ENCODE data around the gene TEF. TPM values are rescaled to one million over a fixed set of nuclear protein-coding genes. Genes with fewer than 3 reads are reported as not detected.

The TEF gene
- polyA plus RNA-seq, 1 donor (not counting 4 experiments of a cell fraction or from before 2014, with no cell fraction given) = 12.4 TPM

GRCh38 chr22:41343717-41344116 is 38.0 kb upstream of the TEF start:
- no peaks in the 10 kb centered on the region for H3K27me3 ChIP-seq (ENCODE audit: control insufficient read depth, extremely low read depth, insufficient read depth, low read length)
- no peaks in the 10 kb centered on the region for H3K4me1 ChIP-seq (ENCODE audit: control insufficient read depth, extremely low read depth, insufficient read depth, low read length)
- H3K4me2 ChIP-seq (ENCODE audit: control insufficient read depth, extremely low read depth, insufficient read depth, low read depth, low read length) = no peak overlapping the region
- FAIRE-seq (no peak), DNase-seq (ENCODE audit: low read depth, low spot score) (no peak)
- H3K36me3 ChIP-seq (ENCODE audit: control insufficient read depth in 2 of 2, extremely low read depth in 1 of 2, insufficient read depth in 2 of 2, low read length in 2 of 2) = peaks cover 39 to 60% of the 10 kb centered on the region in 2 experiments
- dilution Hi-C loops (cut with MboI; ENCODE audit: extremely low pct_ligation_motif_present, low sequenced_read_pairs) = no loop called here
- H3K4me3 ChIP-seq (ENCODE audit: control insufficient read depth in 2 of 3, extremely low read depth in 1 of 3, insufficient read depth in 2 of 3, low read depth in 1 of 3, low read length in 3 of 3) = no peak overlapping the region
- H3K9me1 ChIP-seq (ENCODE audit: control insufficient read depth, extremely low read depth, insufficient read depth, low read length) = no peaks in the 10 kb centered on the region
- TF ChIP-seq EZH2 (IDR thresholded peaks at IDR 0.05; ENCODE audit: low read length) = no peak
- TF ChIP-seq CTCF (optimal IDR thresholded peaks at IDR 0.05 in 1 of 3, IDR thresholded peaks at IDR 0.05 in 1 of 3, conservative IDR thresholded peaks at IDR 0.05 in 1 of 3; ENCODE audit: extremely low read depth in 1 of 3, insufficient read depth in 2 of 3, low read length in 3 of 3) = no peak
- H3K27ac ChIP-seq (ENCODE audit: control insufficient read depth, insufficient read depth, low read length) = no peak overlapping the region
- H3K79me2 ChIP-seq (ENCODE audit: control insufficient read depth, insufficient read depth, low read length) = no peaks in the 10 kb centered on the region
- no peak overlapping the region for H3K9ac ChIP-seq (ENCODE audit: control insufficient read depth, extremely low read depth, insufficient read depth, low read length)
- no peaks in the 10 kb centered on the region for H4K20me1 ChIP-seq (ENCODE audit: control insufficient read depth, extremely low read depth, insufficient read depth, low read length)
- no peaks in the 10 kb centered on the region for H3K9me3 ChIP-seq (ENCODE audit: control insufficient read depth, low read depth, low read length)
- H2AFZ ChIP-seq (ENCODE audit: control insufficient read depth, low read length) = no peak overlapping the region

GRCh38 chr22:41344189-41344788 is 37.5 kb upstream of the TEF start:
- H3K4me1 ChIP-seq (ENCODE audit: control insufficient read depth, extremely low read depth, insufficient read depth, low read length) = no peaks in the 10 kb centered on the region
- H3K4me3 ChIP-seq (ENCODE audit: control insufficient read depth in 2 of 3, extremely low read depth in 1 of 3, insufficient read depth in 2 of 3, low read depth in 1 of 3, low read length in 3 of 3) = no peak overlapping the region
- peaks cover 35 to 59% of the 10 kb centered on the region in 2 experiments for H3K36me3 ChIP-seq (ENCODE audit: control insufficient read depth in 2 of 2, extremely low read depth in 1 of 2, insufficient read depth in 2 of 2, low read length in 2 of 2)
- dilution Hi-C loops (cut with MboI; ENCODE audit: extremely low pct_ligation_motif_present, low sequenced_read_pairs) = no loop called here
- H4K20me1 ChIP-seq (ENCODE audit: control insufficient read depth, extremely low read depth, insufficient read depth, low read length) = no peaks in the 10 kb centered on the region
- no peak overlapping the region for H3K27ac ChIP-seq (ENCODE audit: control insufficient read depth, insufficient read depth, low read length)
- no peaks in the 10 kb centered on the region for H3K79me2 ChIP-seq (ENCODE audit: control insufficient read depth, insufficient read depth, low read length)
- H3K4me2 ChIP-seq (ENCODE audit: control insufficient read depth, extremely low read depth, insufficient read depth, low read depth, low read length) = no peak overlapping the region
- DNase-seq (ENCODE audit: low read depth, low spot score) = no peak
- H2AFZ ChIP-seq (ENCODE audit: control insufficient read depth, low read length) = no peak overlapping the region
- no peaks in the 10 kb centered on the region for H3K9me1 ChIP-seq (ENCODE audit: control insufficient read depth, extremely low read depth, insufficient read depth, low read length)
- no peak overlapping the region for H3K9ac ChIP-seq (ENCODE audit: control insufficient read depth, extremely low read depth, insufficient read depth, low read length)
- FAIRE-seq = no peak
- no peaks in the 10 kb centered on the region for H3K9me3 ChIP-seq (ENCODE audit: control insufficient read depth, low read depth, low read length)
- TF ChIP-seq EZH2 (IDR thresholded peaks at IDR 0.05; ENCODE audit: low read length) (no peak), CTCF (optimal IDR thresholded peaks at IDR 0.05 in 1 of 3, IDR thresholded peaks at IDR 0.05 in 1 of 3, conservative IDR thresholded peaks at IDR 0.05 in 1 of 3; ENCODE audit: extremely low read depth in 1 of 3, insufficient read depth in 2 of 3, low read length in 3 of 3) (no peak)
- H3K27me3 ChIP-seq (ENCODE audit: control insufficient read depth, extremely low read depth, insufficient read depth, low read length) = no peaks in the 10 kb centered on the region
